ENCODE data around the gene JAK2. TPM values are rescaled to one million over a fixed set of nuclear protein-coding genes. Genes with fewer than 3 reads are reported as not detected.
"Not testable (repeated sequence)": the region's sequence is repeated elsewhere in the genome, so short reads cannot be mapped to it uniquely, and the experiment has no call there.

The JAK2 gene
- total RNA-seq, 6 donors from 2014 or later = 19.6 to 52.9 (median 26.0) TPM

GRCh38 chr9:4938496-4938895 lies 46.6 kb upstream of the JAK2 start:
- ATAC-seq (ENCODE audit: low FRiP score in 2 of 2) = no peak
- Histone ChIP-seq H3K9me3 (no peaks in the 10 kb centered on the region), H3K27me3 (no peaks in the 10 kb centered on the region), H3K27ac (peak overlapping the region in 2 of 4 donors; percentile 50 to 68), H3K4me1 (peaks cover 30 to 47% (median 38%) of the 10 kb centered on the region in 4 donors), H3K36me3 (no peaks in the 10 kb centered on the region), H3K4me3 (no peak overlapping the region)
- DNase-seq = no peak
- TF ChIP-seq POLR2AphosphoS5 (IDR thresholded peaks at IDR 0.05) (no peak), CTCF (IDR thresholded peaks at IDR 0.05) (no peak), POLR2A (IDR thresholded peaks at IDR 0.05) (no peak), EP300 (IDR thresholded peaks at IDR 0.05) (no peak)
- 44 to 62% methylated on average over 1 of the region's 1 CpG for WGBS, 2 donors

- WGBS, 2 donors = 14 to 18% methylated on average over 1 of the region's 1 CpG
- peak overlapping the region in 3 of 4 donors; percentile 50 to 68 (median 53) for H3K27ac ChIP-seq
- ATAC-seq (ENCODE audit: low FRiP score in 2 of 2) (peak in 1 of 2 donors; percentile 91), DNase-seq (no peak)
- no peaks in the 10 kb centered on the region for H3K27me3 ChIP-seq
- H3K36me3 ChIP-seq = no peaks in the 10 kb centered on the region
- no peaks in the 10 kb centered on the region for H3K9me3 ChIP-seq
- H3K4me3 ChIP-seq = no peak overlapping the region
- peaks cover 32 to 47% (median 38%) of the 10 kb centered on the region in 4 donors for H3K4me1 ChIP-seq
- TF ChIP-seq EP300 (IDR thresholded peaks at IDR 0.05) = no peak
- TF ChIP-seq POLR2A (IDR thresholded peaks at IDR 0.05) = no peak
- no peak for TF ChIP-seq POLR2AphosphoS5 (IDR thresholded peaks at IDR 0.05)
- no peak for TF ChIP-seq CTCF (IDR thresholded peaks at IDR 0.05)
Observed at GRCh38 chr9:4939118-4939561, 45.9 kb upstream of the JAK2 start.

GRCh38 chr9:4942042-4942691 lies 42.9 kb upstream of the JAK2 start:
- not testable (repeated sequence) for H3K9me3 ChIP-seq, H3K4me3 ChIP-seq, H3K36me3 ChIP-seq, DNase-seq, H3K27me3 ChIP-seq
- ATAC-seq (ENCODE audit: low FRiP score in 2 of 2) = peak in 1 of 2 donors; percentile 8
- Histone ChIP-seq H3K27ac (peak overlapping the region in 2 of 4 donors; percentile 48 to 73), H3K4me1 (peaks cover 24 to 28% (median 25%) of the 10 kb centered on the region in 4 donors)
- 74 to 85% methylated on average over 7 of the region's 7 CpGs for WGBS, 2 donors

- ATAC-seq (ENCODE audit: low FRiP score in 2 of 2) (no peak), DNase-seq (no peak)
- Histone ChIP-seq H3K27me3 (no peaks in the 10 kb centered on the region), H3K4me1 (peaks cover 13 to 24% (median 18%) of the 10 kb centered on the region in 4 donors), H3K27ac (no peak overlapping the region), H3K36me3 (no peaks in the 10 kb centered on the region), H3K9me3 (no peaks in the 10 kb centered on the region), H3K4me3 (no peak overlapping the region)
- WGBS, 2 donors = 96 to 97% methylated on average over 4 of the region's 4 CpGs
- TF ChIP-seq POLR2A (IDR thresholded peaks at IDR 0.05) (no peak), CTCF (IDR thresholded peaks at IDR 0.05) (no peak), EP300 (IDR thresholded peaks at IDR 0.05) (no peak), POLR2AphosphoS5 (IDR thresholded peaks at IDR 0.05) (no peak)
Observed at GRCh38 chr9:4943346-4943745, 41.7 kb upstream of the JAK2 start.

GRCh38 chr9:4944431-4945211 lies 40.5 kb upstream of the JAK2 start:
- H3K36me3 ChIP-seq; H3K27ac ChIP-seq; H3K27me3 ChIP-seq; H3K4me3 ChIP-seq; DNase-seq; ATAC-seq (ENCODE audit: low FRiP score in 2 of 2); H3K9me3 ChIP-seq: not testable (repeated sequence)
- 82 to 84% methylated on average over 7 of the region's 7 CpGs for WGBS, 2 donors
- peaks cover 3 to 14% (median 5%) of the 10 kb centered on the region in 4 donors for H3K4me1 ChIP-seq
